ENCODE results near the gene NAT9. TPM values are rescaled to one million over a fixed set of nuclear protein-coding genes. Genes with fewer than 3 reads are reported as not detected.

The NAT9 gene
- total RNA-seq, 1 donor from 2014 or later, result 36.5 TPM

GRCh38 chr17:74782571-74782970, 6.4 kb upstream of the NAT9 start:
- no peak for DNase-seq (ENCODE audit: extremely low read depth, low read depth, low spot score)

GRCh38 chr17:74780443-74781238, 4.5 kb upstream of the NAT9 start:
- no peak for DNase-seq (ENCODE audit: extremely low read depth, low read depth, low spot score)

- DNase-seq (ENCODE audit: extremely low read depth, low read depth, low spot score), result no peak
Measured at GRCh38 chr17:74779948-74780400, 3.8 kb upstream of the NAT9 start.

GRCh38 chr17:74779501-74779900, 3.4 kb upstream of the NAT9 start:
- DNase-seq (ENCODE audit: extremely low read depth, low read depth, low spot score), result no peak

GRCh38 chr17:74778960-74779359, 2.8 kb upstream of the NAT9 start:
- DNase-seq (ENCODE audit: extremely low read depth, low read depth, low spot score), result no peak

GRCh38 chr17:74777901-74778515, 1.9 kb upstream of the NAT9 start:
- DNase-seq (ENCODE audit: extremely low read depth, low read depth, low spot score), result no peak

- DNase-seq (ENCODE audit: extremely low read depth, low read depth, low spot score), result no peak
Measured at GRCh38 chr17:74776990-74777389, 845 bp upstream of the NAT9 start.

GRCh38 chr17:74775409-74776043, 619 bp downstream of the NAT9 start:
- no peak for DNase-seq (ENCODE audit: extremely low read depth, low read depth, low spot score)

GRCh38 chr17:74773871-74774286, 2.3 kb downstream of the NAT9 start:
- no peak for DNase-seq (ENCODE audit: extremely low read depth, low read depth, low spot score)

- DNase-seq (ENCODE audit: extremely low read depth, low read depth, low spot score), result no peak
Measured at GRCh38 chr17:74773414-74773813, 2.7 kb downstream of the NAT9 start.

- no peak for DNase-seq (ENCODE audit: extremely low read depth, low read depth, low spot score)
Measured at GRCh38 chr17:74772053-74772452, 4.1 kb downstream of the NAT9 start.

- no peak for DNase-seq (ENCODE audit: extremely low read depth, low read depth, low spot score)
Measured at GRCh38 chr17:74771319-74771914, 4.7 kb downstream of the NAT9 start.

GRCh38 chr17:74770498-74771318, 5.4 kb downstream of the NAT9 start:
- DNase-seq (ENCODE audit: extremely low read depth, low read depth, low spot score), result no peak

GRCh38 chr17:74769856-74770497, 6.2 kb downstream of the NAT9 start:
- no peak for DNase-seq (ENCODE audit: extremely low read depth, low read depth, low spot score)

- no peak for DNase-seq (ENCODE audit: extremely low read depth, low read depth, low spot score)
Measured at GRCh38 chr17:74769266-74769855, 6.8 kb downstream of the NAT9 start.

- no peak for DNase-seq (ENCODE audit: extremely low read depth, low read depth, low spot score)
Measured at GRCh38 chr17:74768763-74769114, 7.4 kb downstream of the NAT9 start.

GRCh38 chr17:74768069-74768762, 7.9 kb downstream of the NAT9 start:
- no peak for DNase-seq (ENCODE audit: extremely low read depth, low read depth, low spot score)

- no peak for DNase-seq (ENCODE audit: extremely low read depth, low read depth, low spot score)
Measured at GRCh38 chr17:74767111-74767516, 9.0 kb downstream of the NAT9 start.

GRCh38 chr17:74766413-74766812, 9.7 kb downstream of the NAT9 start:
- DNase-seq (ENCODE audit: extremely low read depth, low read depth, low spot score), result no peak
